Activated CD4-positive, alpha-beta T cell treated with anti-CD3 and anti-CD28 coated beads, Interleukin-2, amount 50 U/mL, for 24 hours (primary cell): ENCODE data around the gene C12orf75.
A peak's percentile ranks its signal among the peaks of the same experiment; 100 is the strongest.
"Not testable (repeated sequence)": the region's sequence is repeated elsewhere in the genome, so short reads cannot be mapped to it uniquely, and the experiment has no call there.

Experiments used
- DNase-seq, 2 donors: peaks; one replicate each; pipeline ENCODE4 v3.0.0-alpha.2; 2020; ENCODE audit warnings: low read depth in 1 of 2, low spot score in 1 of 2

C12orf75 gene

DNA sequence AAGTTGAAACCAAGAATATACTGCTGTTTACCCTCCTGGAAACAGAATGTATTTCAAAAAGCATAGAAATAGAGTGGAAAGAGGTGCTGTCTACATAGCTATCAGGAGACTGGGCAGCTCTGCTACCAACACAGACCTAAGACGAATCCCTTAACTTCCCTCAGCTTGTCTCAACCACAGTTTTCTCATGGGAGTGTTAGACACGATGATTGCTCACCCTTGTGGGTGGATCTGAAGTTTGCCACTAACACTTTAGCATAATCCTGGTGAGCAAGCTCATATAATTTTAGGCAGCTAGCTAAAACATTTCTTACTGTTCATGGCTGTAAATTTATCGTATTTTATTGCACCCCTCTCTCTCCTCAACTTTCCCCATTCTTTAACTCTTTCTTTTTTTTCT, 38.5 kb downstream of the C12orf75 start:
- no peak for DNase-seq

DNA sequence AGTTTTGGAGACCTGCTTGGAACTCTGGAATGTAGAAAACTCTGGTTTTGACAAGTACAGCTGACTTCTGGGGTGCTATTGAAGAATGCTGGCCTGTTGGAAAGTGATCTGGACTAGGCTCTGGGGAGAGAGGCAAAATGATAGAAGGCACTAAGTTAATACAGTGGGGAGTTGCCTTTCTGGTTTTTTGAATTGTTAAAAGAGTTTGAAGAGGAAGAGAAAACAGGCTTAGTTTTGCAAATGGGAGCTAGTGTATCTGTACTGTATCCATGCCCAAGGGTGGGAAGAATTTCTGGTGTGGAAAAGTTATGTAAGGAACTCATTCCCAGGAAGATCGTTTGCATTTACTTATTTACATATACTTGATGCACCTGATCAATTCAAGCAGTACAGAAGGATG, 43.8 kb downstream of the C12orf75 start:
- no peak for DNase-seq

DNA sequence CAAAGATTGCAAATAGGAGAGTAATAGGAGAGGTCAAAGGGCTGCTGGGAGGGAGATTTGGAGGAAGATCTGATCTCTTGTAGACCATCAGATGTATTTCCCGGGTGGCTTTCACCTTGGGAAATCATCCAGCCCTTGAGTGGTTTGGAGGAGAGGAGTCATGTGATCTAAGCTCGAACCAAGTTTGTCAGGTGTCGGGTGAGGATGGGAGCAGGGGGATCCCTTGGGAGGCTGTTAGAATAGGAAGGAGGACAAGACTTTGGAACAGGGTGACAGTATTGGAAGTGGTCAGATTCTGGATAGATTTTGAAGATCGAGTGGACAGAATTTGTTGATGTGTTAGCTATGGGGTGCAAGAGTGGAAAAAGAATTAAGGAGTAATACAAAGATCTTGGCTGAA, 46.6 kb downstream of the C12orf75 start:
- DNase-seq = no peak

DNA sequence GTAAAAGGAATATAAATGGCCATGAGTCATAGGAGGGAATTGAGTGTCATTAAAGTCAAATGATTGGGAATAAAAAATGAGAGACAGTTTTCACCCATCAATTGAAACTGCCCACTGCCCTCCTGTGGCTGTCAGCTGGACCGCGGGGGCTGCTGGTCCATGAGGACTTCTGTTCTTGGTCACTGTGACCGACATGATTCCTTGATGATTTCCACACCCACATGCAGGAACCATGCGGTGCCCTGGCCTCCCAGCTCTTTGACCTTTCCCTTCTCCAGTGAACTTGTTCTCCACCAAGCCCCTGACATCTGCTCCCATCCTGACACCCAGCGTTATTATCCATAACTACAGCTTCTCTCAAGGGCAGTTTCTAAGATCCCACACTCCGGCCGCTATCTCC, 48.4 kb downstream of the C12orf75 start:
- no peak for DNase-seq

DNA sequence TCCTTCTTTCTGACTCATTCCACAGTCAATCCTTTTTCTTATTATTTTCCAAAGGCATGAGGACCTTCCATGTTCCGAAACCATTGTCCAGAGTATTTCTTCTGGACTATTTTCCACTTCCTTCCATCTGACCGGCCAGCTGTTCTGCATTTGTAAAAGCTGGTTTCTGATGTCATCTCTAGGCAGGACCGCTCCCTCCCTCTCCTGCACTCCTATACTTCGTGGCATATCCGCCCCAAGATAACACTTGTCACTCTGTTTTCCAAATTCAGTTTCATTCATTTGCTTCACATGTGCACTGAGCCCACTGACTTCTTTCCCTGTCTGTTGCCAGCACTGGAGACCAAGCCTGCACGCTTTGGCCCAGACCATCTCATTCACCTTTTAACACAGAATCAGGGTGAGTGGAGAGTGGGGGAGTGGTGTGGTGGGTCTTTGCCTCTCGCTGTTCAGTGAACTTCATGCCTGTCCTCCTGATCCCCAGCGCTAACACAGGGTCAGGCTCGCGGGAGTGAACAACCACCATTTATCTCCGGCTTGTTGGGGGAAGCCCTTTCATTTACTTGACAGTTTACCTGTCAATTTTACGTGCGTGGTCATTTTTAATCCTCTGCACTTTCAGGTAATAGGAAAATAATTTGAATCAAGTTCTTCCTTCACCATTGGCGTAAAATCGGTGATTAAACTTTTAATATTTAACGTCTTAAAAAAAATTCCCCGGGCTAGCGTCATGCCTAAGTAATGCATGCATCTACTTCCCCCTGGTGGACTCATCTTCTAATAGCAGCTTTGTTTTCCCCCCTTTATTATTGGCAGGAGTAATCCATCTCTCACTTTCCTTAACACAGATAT, 52.5 kb downstream of the C12orf75 start:
- DNase-seq = peak in 1 of 2 donors; percentile 17

DNA sequence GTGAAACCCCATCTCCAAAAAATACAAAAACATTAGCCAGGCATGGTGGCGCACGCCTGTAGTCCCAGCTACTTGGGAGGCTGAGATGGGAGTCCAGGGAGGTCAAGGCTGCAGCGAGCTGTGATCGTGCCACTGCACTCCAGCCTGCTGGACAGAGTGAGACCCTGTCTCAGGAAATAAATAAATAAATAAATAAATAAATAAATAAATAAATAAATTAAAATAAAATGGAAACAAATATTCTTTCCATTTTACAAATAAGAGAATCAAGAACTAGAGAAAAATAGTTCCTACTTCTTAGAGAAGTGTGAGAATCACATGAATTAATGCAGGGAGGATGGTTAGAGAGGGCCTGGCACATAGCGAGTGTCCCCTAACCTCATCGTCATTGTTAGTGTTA, 53.7 kb downstream of the C12orf75 start:
- no peak for DNase-seq

DNA sequence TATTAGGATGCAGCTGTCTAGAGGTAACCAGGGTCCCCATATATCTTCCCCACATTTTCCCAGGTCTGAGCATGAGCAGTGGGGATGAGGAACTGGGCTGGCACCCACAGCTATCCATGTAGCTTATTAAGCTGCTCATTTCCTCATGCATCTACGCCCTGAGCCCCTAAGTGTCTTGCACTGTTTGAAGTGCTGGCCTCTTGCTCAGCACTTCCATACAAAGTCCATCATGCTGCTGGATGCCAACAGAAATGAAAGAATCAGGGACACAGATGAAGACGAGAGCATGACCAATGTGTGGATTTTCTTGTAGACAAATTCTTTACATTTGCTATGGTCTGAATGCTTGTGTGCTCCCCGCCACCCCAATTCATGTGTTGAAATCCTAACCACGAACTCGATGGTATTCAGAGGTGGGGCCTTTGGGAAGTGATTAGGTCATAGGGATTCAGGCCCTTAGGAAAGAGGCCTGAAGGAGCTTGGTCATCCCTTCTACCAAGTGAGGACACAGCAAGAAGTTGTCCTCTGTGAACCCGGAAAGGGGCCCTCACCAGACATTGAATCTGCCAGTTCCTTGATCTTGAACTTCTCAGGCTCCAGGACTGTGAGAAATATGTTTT, 54.5 kb downstream of the C12orf75 start:
- no peak for DNase-seq

DNA sequence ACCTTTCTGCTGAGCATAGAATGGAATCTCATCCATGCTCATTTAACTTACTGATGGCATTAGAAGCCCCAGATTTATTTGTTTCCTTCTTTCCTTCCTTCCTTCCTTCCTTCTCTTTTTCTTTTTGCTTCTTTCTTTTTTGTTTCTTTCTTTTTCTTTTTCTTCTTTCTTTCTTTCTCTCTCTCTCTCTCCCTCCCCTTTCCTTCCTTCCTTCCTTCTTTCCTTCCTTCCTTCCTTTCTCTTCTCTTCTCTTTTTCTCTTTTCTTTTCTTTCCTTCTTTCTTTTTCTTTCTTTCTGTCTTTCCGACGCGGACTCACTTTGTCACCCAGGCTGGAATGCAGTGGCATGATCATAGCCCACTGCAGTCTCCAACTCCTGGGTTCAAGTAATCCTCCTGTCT, 55.9 kb downstream of the C12orf75 start:
- DNase-seq = no peak

DNA sequence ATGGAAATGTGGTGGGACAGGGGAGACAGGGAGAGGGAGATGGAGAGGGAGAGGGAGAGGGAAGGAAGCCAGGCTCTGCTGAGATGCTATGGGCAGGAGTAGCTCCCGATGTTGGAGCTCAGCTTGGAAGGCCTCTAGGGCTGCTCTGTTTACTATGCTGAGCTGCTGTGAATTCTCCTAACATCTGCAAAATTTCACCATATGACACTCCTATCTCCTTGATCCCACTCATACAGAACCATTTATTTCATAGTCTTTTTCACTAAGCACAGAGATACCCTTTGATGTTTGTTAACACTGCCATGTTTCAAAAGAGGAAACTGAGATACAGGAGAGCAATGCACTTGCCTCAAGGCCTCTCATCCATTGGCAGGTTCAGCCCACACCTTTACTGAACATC, 60.7 kb downstream of the C12orf75 start:
- DNase-seq = no peak

DNA sequence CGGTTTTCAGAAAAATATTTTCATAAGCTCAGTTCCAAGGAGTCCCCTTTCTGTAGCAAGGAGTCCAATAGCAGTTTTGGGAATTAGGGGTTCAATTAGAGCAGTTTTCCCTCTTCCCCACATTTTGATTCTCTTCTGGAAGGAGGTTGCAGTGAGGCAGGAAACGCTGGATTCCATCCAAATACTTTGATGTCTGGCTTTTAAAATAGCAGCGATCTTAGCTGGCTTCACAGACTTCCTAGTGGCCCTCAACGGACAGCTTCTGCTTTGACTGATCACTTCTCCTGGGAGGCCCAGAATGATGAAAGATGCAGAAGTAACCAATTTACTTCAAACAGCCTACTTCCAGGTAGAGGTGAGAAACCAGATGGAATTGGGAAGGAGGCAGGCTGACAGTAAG, 63.1 kb downstream of the C12orf75 start:
- no peak for DNase-seq

DNA sequence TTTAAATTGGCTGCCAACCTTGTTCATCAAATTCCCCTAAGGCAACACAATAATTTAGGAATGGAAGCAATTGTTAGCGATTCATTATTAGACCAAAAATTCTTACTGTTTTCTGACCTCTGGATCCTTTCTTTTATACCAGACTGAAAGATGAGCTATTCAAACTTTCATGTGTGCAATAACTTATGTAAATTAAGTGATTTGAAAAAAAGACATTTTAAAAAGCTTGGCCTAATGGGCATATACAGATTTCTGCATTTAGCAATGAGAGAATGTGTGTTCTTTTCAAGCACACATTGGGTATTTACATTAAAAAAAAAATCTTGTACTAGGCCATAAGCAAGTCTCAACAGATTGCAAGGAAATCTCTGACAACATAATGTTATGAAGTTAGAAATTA, 65.5 kb downstream of the C12orf75 start:
- DNase-seq = no peak

DNA sequence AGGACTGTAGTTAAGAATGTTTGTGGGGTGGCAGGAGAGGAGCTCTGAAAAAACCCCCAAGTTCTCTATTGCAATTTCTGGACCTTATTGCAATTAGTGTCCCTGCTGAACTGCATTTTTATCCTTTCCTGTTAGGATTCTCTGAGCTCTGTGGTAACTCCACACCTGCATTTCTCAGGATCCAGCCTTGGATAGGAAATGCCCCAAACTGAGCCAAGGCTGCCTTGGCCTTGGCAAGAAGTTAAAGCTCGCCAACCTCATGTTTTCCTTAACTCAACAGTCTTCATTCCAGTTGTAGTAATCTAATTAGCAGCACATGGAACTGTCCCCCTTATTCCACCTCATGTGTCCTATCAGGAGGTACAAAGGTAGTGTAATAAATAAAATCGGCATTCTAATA, 66.5 kb downstream of the C12orf75 start:
- DNase-seq = no peak

DNA sequence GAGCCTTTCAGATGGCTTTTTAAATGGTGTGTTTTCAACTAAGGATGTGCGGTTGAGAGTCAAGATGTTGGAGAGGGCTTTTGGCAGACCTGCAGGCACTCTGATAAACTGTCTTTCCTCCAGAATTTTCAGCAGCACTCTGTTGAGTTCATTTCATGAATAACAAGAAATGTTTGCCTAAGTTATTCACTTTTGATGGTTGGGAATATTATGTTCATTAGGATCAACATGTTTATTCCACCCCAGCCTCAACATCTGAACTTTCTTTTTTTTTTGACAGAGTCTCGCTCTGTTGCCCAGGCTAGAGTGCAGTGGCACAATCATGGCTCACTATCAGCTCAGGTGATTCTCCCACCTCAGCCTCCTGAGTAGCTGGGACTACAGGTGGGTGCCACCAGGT, 68.4 kb downstream of the C12orf75 start:
- DNase-seq = no peak

DNA sequence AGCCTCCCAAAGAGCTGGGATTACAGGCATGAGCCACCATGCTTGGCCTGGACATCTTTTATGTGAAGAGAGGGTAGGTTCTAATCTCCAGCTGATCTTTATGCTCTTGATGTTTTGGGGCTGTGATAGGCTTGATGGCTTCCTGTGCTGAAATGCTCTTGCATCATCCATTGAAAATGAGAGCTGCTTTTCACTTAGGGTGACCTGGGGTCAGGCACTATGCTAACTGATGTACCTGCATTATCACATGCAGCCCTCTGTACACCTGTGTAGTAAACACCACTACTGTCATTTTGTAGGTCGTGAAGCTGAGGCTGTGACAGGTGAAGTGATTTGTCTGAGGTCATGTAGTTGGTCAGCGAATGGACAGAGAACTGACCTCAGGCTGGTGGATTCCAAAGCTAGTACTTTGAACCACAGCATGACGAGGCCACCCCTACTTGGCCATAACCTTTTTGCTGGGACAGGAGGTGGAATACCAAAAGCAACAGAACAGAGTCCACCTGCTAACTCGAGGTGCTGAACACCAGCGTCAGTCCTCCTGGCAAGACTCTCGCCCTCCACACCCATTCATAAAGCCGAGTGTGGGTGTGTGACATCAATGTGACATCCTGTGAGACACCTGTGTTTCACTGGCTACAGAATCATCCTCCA, 69.1 kb downstream of the C12orf75 start:
- DNase-seq = no peak

DNA sequence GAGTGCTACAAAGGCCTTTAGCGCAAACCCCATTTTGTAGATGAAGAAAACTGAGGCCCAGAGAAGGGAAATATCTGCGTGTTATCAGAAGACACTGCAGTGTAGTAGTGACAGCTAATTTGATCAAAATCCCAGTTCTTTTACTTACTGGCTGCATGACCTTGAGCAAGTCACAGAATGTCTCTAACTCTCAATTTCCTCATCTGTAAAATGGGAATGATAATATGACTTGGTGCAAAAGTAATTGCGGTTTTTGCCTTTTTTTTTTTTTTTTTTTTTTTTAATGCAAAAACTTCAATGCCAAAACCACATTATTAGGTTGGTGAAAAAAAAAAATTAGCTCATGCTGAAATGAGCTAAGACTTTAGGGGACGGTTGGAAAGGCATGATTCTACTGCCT, 69.7 kb downstream of the C12orf75 start:
- no peak for DNase-seq

DNA sequence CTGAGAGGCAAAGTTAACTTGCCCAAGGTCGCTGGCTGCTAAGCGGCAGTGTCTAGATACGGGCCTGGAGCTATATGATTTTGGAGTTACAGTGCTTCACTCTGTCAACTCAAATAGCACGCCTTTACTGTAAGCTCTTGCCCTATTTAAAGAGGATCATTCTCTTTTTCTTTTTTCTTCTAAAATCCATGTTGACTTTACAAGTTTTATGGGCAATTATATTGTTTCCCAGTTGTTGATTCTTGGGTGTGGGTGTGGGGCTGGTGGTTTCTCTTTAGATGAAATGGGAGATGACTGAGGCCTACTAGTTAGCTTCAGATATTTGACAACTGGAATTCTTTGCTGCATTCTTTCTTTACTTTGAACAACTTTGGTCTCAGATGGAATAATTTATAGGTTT, 70.7 kb downstream of the C12orf75 start:
- DNase-seq = no peak

DNA sequence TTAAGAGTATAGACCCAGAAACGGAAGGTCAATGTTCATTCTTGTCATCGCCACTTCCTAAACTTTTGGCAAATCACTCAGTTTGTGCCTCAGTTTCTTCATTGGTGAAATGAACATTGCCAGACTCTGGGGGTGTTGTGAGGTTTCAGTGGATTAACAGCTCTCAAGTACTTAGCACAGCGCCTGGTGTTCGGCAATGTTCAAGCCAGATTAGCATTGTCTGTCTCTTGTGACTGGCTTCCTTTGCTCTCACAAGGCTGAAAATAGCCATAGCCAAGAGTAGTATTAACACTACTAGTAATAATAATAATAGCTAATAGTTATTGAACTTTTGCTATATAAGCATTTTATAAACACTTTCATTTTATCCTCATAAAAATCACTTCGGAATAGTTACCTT, 71.9 kb downstream of the C12orf75 start:
- DNase-seq = no peak

DNA sequence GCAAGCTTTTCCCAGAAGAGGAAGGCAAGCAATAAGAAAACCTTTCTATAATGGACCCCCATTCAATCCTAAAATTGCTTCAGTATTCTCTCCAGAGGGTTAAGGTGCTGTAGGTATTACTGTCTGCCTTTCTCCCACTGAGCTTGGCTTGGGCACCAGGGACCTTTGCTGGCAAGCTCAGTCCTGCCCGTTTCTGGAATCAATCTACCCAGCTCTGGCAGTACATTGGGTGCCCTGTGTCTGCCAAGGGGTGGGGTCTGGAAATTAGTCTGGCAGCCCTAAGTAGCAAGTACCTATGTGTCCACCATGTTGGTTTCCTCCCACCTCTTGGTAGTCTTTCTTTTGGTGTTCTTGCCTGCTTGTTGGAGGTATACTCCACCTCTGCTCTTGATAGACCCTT, 72.6 kb downstream of the C12orf75 start:
- DNase-seq = no peak

DNA sequence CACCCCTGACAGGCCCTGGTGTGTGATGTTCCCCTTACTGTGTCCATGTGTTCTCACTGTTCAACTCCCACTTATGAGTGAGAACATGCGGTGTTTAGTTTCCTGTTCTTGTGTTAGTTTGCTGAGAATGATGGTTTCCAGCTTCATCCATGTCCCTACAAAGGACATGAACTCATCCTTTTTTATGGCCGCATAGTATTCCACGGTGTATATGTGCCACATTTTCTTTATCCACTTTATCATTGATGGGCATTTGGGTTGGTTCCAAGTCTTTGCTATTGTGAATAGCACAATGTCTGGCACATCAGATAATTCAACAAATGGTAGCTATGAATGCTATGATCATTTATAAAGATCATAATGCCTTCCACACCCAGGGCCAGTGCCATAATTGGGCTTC, 73.6 kb downstream of the C12orf75 start:
- not testable (repeated sequence) for DNase-seq

DNA sequence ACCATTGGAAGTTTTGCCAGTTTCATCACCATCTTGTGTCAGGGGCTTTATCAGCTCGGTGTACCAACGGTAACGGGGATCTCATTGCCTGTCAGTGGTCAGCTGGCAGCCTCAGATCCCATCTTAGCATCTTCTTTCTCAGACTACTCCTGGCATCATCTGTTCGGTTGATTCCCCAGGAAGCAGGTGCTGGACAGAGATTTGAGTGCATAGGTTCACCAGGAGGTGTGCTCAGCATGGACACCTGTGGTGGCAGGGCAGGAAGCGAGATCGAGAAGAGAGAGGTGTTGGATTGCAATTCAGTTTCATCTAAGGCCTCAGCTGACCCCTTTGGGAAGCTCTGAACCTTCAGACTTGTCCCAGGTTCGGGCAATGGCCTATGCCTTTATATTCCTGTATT, 76.0 kb downstream of the C12orf75 start:
- DNase-seq = no peak

DNA sequence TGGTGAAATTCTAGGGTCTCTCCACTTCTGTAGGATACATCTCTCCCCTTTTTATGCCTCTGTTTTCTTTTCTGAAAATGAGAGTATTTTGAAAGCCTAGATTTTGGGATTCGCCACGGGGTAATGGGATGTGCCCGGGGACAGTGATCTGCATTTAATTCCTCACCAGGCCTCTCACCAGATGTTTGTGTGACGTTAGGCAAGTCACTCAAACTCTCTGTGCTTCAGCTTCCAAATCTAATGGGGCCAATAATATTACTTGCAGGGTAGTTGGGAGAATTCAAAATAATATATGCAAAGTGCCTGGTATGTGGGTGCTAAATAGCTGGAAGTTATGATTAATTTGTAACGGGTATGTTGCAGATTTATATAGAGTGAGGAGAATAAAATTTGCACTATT, 78.8 kb downstream of the C12orf75 start:
- no peak for DNase-seq

DNA sequence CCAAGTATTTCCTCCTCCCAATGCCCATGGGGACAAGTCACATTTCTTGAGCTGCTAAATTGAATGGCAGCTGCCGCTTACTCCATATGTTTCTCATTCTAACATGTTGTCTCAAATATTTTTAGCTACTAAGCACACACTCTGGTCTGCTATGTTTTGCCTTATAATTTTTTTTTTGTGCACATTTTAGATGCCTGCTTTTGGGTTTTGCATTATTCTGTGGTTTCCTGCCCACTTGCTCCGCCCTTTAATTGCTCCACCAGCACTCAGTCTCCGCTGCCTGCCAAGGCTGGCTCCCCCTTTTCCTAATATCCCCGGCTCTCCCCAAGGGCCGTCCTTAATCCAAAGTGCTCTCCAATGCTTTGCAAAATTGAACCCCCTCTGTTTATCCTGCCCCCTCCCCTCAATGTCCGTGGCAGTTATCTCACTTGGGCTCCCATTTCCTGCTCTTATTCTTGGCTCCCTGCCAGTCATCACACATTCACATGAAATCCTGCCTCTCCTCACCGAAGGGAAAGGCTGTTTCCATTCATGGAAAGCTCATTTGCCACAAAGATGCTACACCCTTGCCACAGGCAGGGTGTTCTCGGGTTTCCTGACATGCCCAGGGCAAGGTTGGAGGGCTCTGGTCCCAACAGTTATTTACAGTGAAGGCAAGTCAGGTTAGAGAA, 79.4 kb downstream of the C12orf75 start:
- DNase-seq = no peak
